HG03521 (cell line): ENCODE measurements around the gene VSIG10L2.

Experiments
- ATAC-seq: cut with Tn5 transposase; IDR thresholded peaks from one replicate; pipeline ENCODE4 v1.9.1; 2021; ENCODE audit warnings: mild to moderate bottlenecking, moderate library complexity; ENCODE audit not compliant: unreplicated experiment

VSIG10L2 gene

GRCh38 chr11:125946712-125947418 lies 1.0 kb downstream of the VSIG10L2 start:
- ATAC-seq = no peak

- no peak for ATAC-seq
These were observed 1.8 kb downstream of the VSIG10L2 start for GRCh38 chr11:125947419-125948277.

GRCh38 chr11:125948278-125949051 lies 2.6 kb downstream of the VSIG10L2 start:
- ATAC-seq = no peak

- ATAC-seq = no peak
These were observed 3.7 kb downstream of the VSIG10L2 start for GRCh38 chr11:125949271-125950177.

GRCh38 chr11:125950178-125950490 lies 4.3 kb downstream of the VSIG10L2 start:
- ATAC-seq = no peak

- no peak for ATAC-seq
These were observed 5.1 kb downstream of the VSIG10L2 start for GRCh38 chr11:125950696-125951651.

- no peak for ATAC-seq
These were observed 5.9 kb downstream of the VSIG10L2 start for GRCh38 chr11:125951731-125952130.

- ATAC-seq = no peak
These were observed 6.7 kb downstream of the VSIG10L2 start for GRCh38 chr11:125952559-125952958.

GRCh38 chr11:125952973-125953372 lies 7.1 kb downstream of the VSIG10L2 start:
- ATAC-seq = no peak

GRCh38 chr11:125953401-125953935 lies 7.6 kb downstream of the VSIG10L2 start:
- ATAC-seq = no peak

GRCh38 chr11:125954123-125954944 lies 8.5 kb downstream of the VSIG10L2 start:
- ATAC-seq = no peak

- ATAC-seq = no peak
These were observed 9.2 kb downstream of the VSIG10L2 start for GRCh38 chr11:125954945-125955640.

GRCh38 chr11:125955856-125956255 lies 10.0 kb downstream of the VSIG10L2 start:
- no peak for ATAC-seq

- ATAC-seq = no peak
These were observed 10.7 kb downstream of the VSIG10L2 start for GRCh38 chr11:125956391-125957134.

GRCh38 chr11:125957618-125958332 lies 11.9 kb downstream of the VSIG10L2 start:
- ATAC-seq = no peak

GRCh38 chr11:125958872-125959400 lies 13.1 kb downstream of the VSIG10L2 start:
- ATAC-seq = no peak
